T-helper 2 cell treated with Interferon-gamma antibody and Interleukin-4, amounts not matched to agents 100 ng/mL and 5 ng/mL, for 36 hours (primary cell): ENCODE results near the gene RGS1. TPM values are rescaled to one million over a fixed set of nuclear protein-coding genes. Genes with fewer than 3 reads are reported as not detected.

ENCODE experiments used
- intact Hi-C: fragments of 100-400 bp; cut with micrococcal nuclease; formaldehyde crosslinking; loops from one replicate; pipeline ENCODE4 v1.15.1; 2023
- total RNA-seq: library from RNA; stranded (reverse); gene quantifications from 2 replicates; pipeline ENCODE4 v1.2.3, GENCODE V29; 2022

Gene RGS1
- total RNA-seq, 1 donor from 2014 or later: 8.6 TPM

- intact Hi-C loops: loop anchor here (1.0 to 10.0 kb wide), 7 partner anchors 29 to 405 kb away; partner anchors contain the start of gene RGS1
Measured at GRCh38 chr1:192609110-192610079, 33.8 kb downstream of the RGS1 start.

DNA sequence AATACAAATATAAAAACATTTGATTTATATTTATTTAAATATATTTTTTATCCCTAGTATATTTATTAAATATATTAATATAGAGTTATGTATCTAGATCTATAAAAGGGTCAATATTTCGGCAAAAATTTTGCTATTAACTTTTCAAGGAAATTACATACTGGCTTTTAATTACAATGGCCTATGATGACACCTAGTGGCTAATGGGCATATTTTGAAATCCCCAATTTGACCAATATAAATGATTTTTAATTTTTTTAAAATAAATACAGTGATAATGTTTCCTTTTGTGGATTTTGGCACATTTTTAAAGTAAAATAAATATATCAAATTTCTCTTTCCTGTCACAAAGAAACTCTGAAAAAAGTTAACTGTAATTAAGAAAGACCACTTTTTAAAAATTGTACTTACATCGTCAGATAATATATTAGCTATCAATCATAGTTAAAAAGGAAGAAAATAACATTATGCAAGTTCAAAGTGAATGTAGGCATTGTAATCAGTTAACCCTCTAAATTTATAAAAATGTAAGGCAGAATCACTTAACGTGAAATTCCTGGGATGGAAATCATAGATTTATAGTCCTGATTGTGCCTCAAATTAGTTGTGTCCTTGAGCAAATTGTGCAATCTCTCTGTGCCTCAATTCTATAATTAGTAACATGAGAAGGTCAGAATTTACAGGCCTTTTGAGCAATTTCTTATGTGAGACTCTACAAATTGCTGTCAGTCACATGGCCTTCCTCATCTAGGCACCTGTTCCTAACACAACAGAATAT, 34.7 kb downstream of the RGS1 start:
- intact Hi-C loops: loop anchor here (1.0 to 10.0 kb wide), 2 partner anchors 136 to 404 kb away; no protein-coding TSS in a partner anchor

GRCh38 chr1:192615055-192615454, 39.5 kb downstream of the RGS1 start:
- intact Hi-C loops: loop anchor here (10.0 kb wide), 1 partner anchor 400 kb away; no protein-coding TSS in a partner anchor

DNA sequence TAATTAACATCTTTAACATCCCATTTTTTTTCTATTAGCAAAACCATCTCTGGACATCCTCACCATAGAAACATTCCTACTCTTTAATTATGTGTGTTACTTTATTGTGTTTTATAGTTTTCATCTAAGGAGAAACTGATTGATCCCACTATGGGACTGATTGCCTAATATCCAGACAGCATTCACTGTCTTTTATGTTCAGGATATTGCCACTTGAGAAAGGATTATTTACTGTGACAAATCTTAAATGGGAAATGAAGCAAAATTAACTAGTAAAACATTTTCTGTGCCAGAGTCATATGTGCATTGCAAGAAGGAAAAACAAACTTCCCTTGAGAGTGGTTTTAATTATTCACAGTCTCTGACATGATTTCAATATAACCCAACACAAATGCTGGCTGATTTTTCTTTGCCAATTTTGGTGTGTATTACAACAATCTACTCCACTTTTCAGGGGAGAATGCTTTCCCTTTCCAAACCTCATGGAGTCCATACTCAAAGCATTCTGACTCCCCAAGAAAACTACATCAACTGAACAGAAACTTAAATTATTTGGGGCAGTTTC, 44.6 kb downstream of the RGS1 start:
- intact Hi-C loops: no loop called here

GRCh38 chr1:192626366-192627179, 51.0 kb downstream of the RGS1 start:
- intact Hi-C loops: no loop called here

- intact Hi-C loops: no loop called here
Measured at GRCh38 chr1:192627901-192628300, 52.3 kb downstream of the RGS1 start.

DNA sequence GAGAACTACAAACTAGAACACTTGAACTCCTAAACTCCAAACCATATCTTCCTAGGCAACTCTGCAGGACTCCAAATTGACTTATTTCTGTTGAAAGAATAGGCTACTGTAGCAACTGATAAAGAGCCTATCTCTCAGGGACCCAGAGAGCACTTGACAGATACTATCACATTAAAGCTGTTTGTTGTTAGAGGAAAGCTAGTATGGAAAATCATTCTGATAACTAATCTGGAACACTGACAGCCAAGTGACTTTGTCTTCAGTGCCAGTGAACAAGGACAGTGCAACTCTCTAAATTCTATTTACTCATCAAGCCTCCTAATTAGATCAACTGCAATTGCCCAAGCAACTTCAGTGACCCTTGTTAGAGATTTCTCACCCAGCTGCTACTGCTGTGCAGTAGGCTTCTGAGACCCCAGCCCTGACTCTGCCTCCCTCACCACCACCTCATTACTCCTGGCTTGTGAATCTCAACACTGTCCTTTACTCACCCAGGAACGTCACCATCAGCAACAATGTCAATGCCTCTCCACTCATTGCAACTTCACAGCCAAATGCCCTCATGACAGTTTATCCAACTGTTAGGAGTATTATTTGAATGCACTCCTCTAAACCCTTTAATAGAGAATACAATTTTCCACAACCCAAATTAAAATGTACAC, 53.0 kb downstream of the RGS1 start:
- intact Hi-C loops: no loop called here

- intact Hi-C loops: no loop called here
Measured at GRCh38 chr1:192629612-192630011, 54.0 kb downstream of the RGS1 start.

Other genes with a start within 250 kb of the RGS1 start
- not detected in 2 replicates for gene RGS13, start 60.4 kb downstream of the RGS1 start, total RNA-seq
- gene RGS2, start 233.3 kb downstream of the RGS1 start, total RNA-seq: 3.9 and 4.0 TPM in 2 replicates